Endothelial cell of umbilical vein (primary cell): ENCODE measurements around the gene CRKL. TPM values are rescaled to one million over a fixed set of nuclear protein-coding genes. Genes with fewer than 3 reads are reported as not detected.

ENCODE experiments used
- BruUV-seq: library from RNA; stranded (reverse); fragments of 400-500 nt; replicated peaks from 2 replicates; lab custom pipeline; 2021; lab: Mats Ljungman, UMichigan
- CTCF ChIA-PET: fragments of 300-600, 350-600 bp; sonication (Branson Sonifier 250); formaldehyde crosslinking; loops from one replicate; lab custom pipeline; 2021; ENCODE audit warnings: antibody characterized with exemption, inconsistent platforms; lab: Charles Lee
- POLR2A ChIA-PET: fragments of 300-600, 350-600 bp; sonication (Branson Sonifier 250); formaldehyde crosslinking; loops from one replicate; lab custom pipeline; 2021; ENCODE audit warnings: antibody characterized with exemption, inconsistent platforms; lab: Charles Lee
- DNase-seq: peaks from one replicate; pipeline ENCODE4 v3.0.0-alpha.2; 2011; ENCODE audit warnings: low read depth, low spot score
- FAIRE-seq: peaks from 2 replicates; lab custom pipeline; 2011; peaks lifted over from hg19 to GRCh38; lab: Jason Lieb, UNC
- H2AFZ ChIP-seq: 2 replicates; pipeline ENCODE4 v1.6.0; 2012; ENCODE audit warnings: low read depth, low read length, control low read depth, inconsistent platforms
- H3K27ac ChIP-seq: 2 replicates; pipeline ENCODE4 v1.5.1; 2011; ENCODE audit warnings: low read depth, mild to moderate bottlenecking, control low read depth, low read length, moderate library complexity; ENCODE audit not compliant: insufficient read depth
- H3K27me3 ChIP-seq, 2 experiments: 2 replicates each; pipeline versions ENCODE4 v1.6.0 to v1.6.1; 2011; ENCODE audit warnings: low read length in 2 of 2, mixed read lengths in 1 of 2; ENCODE audit not compliant: control insufficient read depth in 2 of 2, insufficient read depth in 2 of 2
- H3K36me3 ChIP-seq, 2 experiments: 2 replicates in 1 of 2; 3 replicates in 1 of 2; pipeline ENCODE4 v1.5.1; 2011; ENCODE audit warnings: low read length in 2 of 2, mild to moderate bottlenecking in 1 of 2, moderate library complexity in 1 of 2; ENCODE audit not compliant: control insufficient read depth in 2 of 2, insufficient read depth in 2 of 2; ENCODE audit errors: extremely low read depth in 1 of 2
- H3K4me1 ChIP-seq: 3 replicates; pipeline ENCODE4 v1.5.1; 2011; ENCODE audit warnings: mild to moderate bottlenecking, low read length; ENCODE audit not compliant: control insufficient read depth, insufficient read depth; ENCODE audit errors: extremely low read depth
- H3K4me2 ChIP-seq: 2 replicates; pipeline ENCODE4 v1.6.1; 2011; ENCODE audit warnings: low read length, control low read depth, mixed read lengths; ENCODE audit not compliant: insufficient read depth
- H3K4me3 ChIP-seq, 3 experiments: fragments of 200-600 bp in 1 of 3; sonication (generic), shearing (Covaris generic) in 1 of 3; replicated peaks in 1 of 3; 2 replicates each; pipeline ENCODE4 v1.5.1; 2011 to 2016; ENCODE audit warnings: control low read depth in 3 of 3, low read length in 3 of 3, mild to moderate bottlenecking in 2 of 3, inconsistent platforms in 1 of 3, low read depth in 1 of 3, moderate library complexity in 1 of 3; ENCODE audit not compliant: insufficient read depth in 1 of 3
- H3K79me2 ChIP-seq: 2 replicates; pipeline ENCODE4 v1.6.0; 2012; ENCODE audit warnings: low read length, inconsistent platforms; ENCODE audit not compliant: control insufficient read depth, insufficient read depth
- H3K9ac ChIP-seq: replicated peaks from 2 replicates; pipeline ENCODE3; 2011; ENCODE audit warnings: low read length, control low read depth; ENCODE audit not compliant: insufficient read depth; ENCODE audit errors: extremely low read depth
- H3K9me1 ChIP-seq: replicated peaks from 3 replicates; pipeline ENCODE4 v1.6.0; 2011; ENCODE audit warnings: mild to moderate bottlenecking, low read length; ENCODE audit not compliant: control insufficient read depth, insufficient read depth; ENCODE audit errors: extremely low read depth
- H3K9me3 ChIP-seq: replicated peaks from 2 replicates; pipeline ENCODE4 v1.5.1; 2012; ENCODE audit warnings: low read length, inconsistent platforms; ENCODE audit not compliant: control insufficient read depth, insufficient read depth
- H4K20me1 ChIP-seq: replicated peaks from 2 replicates; pipeline ENCODE3; 2011; ENCODE audit warnings: mild to moderate bottlenecking, low read length; ENCODE audit not compliant: control insufficient read depth, insufficient read depth; ENCODE audit errors: extremely low read depth
- FOS ChIP-seq: IDR thresholded peaks from 2 replicates; pipeline ENCODE4 v1.6.1; 2011; ENCODE audit warnings: mild to moderate bottlenecking, low read length, moderate library complexity, borderline replicate concordance; ENCODE audit not compliant: insufficient read depth
- GATA2 ChIP-seq: IDR thresholded peaks from 2 replicates; pipeline ENCODE4 v1.7.0; 2011; ENCODE audit warnings: low read depth, mild to moderate bottlenecking, moderate library complexity, mixed read lengths, low read length; ENCODE audit not compliant: insufficient read length, insufficient read depth
- JUN ChIP-seq: IDR thresholded peaks from 2 replicates; pipeline ENCODE4 v1.6.1; 2011; ENCODE audit warnings: borderline replicate concordance, low read depth; ENCODE audit not compliant: insufficient read length, insufficient read depth
- MAX ChIP-seq: IDR thresholded peaks from 2 replicates; pipeline ENCODE4 v1.6.1; 2011; ENCODE audit not compliant: insufficient read depth, insufficient read length
- MYC ChIP-seq: IDR thresholded peaks from one replicate; pipeline ENCODE4 v1.6.1; 2011; ENCODE audit warnings: mild to moderate bottlenecking, low read depth, low read length
- POLR2AphosphoS5 ChIP-seq: IDR thresholded peaks from 2 replicates; pipeline ENCODE4 v1.6.1; 2012; ENCODE audit warnings: low read depth, mild to moderate bottlenecking, control low read depth, low read length, moderate library complexity; ENCODE audit not compliant: insufficient read depth
- dilution Hi-C: fragments of 300-500 bp; cut with MboI; formaldehyde crosslinking; loops from one replicate; pipeline ENCODE4 v1.15.0; 2019; ENCODE audit warnings: low sequenced_read_pairs; ENCODE audit not compliant: extremely low pct_ligation_motif_present
- intact Hi-C: fragments of 100-400 bp; cut with micrococcal nuclease; formaldehyde crosslinking; loops from one replicate; pipeline ENCODE4 v1.10.0; 2022
- polyA plus RNA-seq, 4 experiments: library from polyadenylated mRNA; depleted of rRNA in 3 of 4; stranded (reverse) in 3 of 4; unstranded in 1 of 4; fragments of >200 nt; gene quantifications; 2 replicates each; pipeline versions ENCODE4 v1.2.1 to v1.2.3, GENCODE V29; 2011 to 2012; ENCODE audit warnings: missing spikeins in 1 of 4
- total RNA-seq: library from RNA; stranded (reverse); gene quantifications from 2 replicates; pipeline ENCODE4 v1.2.3, GENCODE V29; 2021

The CRKL gene
- total and polyA plus RNA-seq, 2 donors (not counting 3 experiments of a cell fraction or from before 2014, with no cell fraction given), result 18.0 to 50.6 TPM

GRCh38 chr22:20996598-20997535 is 79.7 kb downstream of the CRKL start:
- Histone ChIP-seq H4K20me1 (no peaks in the 10 kb centered on the region), H3K9me3 (no peaks in the 10 kb centered on the region), H3K4me2 (no peak overlapping the region), H2AFZ (no peak overlapping the region), H3K4me3 (no peak overlapping the region), H3K79me2 (peaks cover 15% of the 10 kb centered on the region), H3K9me1 (no peaks in the 10 kb centered on the region), H3K36me3 (peaks cover 5 to 31% of the 10 kb centered on the region in 2 experiments), H3K27ac (no peak overlapping the region), H3K9ac (no peak overlapping the region), H3K4me1 (peaks cover 15% of the 10 kb centered on the region), H3K27me3 (no peaks in the 10 kb centered on the region)
- TF ChIP-seq MYC (no peak), MAX (no peak), FOS (no peak), POLR2AphosphoS5 (peak; percentile 7), JUN (no peak), GATA2 (no peak)
- BruUV-seq, result TSS peak; percentile 3
- dilution Hi-C loops (no loop called here), intact Hi-C loops (no loop called here)
- no peak for DNase-seq
- POLR2A ChIA-PET, result no interaction called here
- FAIRE-seq, result no peak
- CTCF ChIA-PET, result no interaction called here
